ENCODE results near the gene NAPEPLD.
A peak's percentile ranks its signal among the peaks of the same experiment; 100 is the strongest.
"Not testable (repeated sequence)": the region's sequence is repeated elsewhere in the genome, so short reads cannot be mapped to it uniquely, and the experiment has no call there.

NAPEPLD gene

GRCh38 chr7:103106005-103106702, 42.7 kb downstream of the NAPEPLD start:
- no peak for DNase-seq

- no peak for DNase-seq
These were observed 47.4 kb downstream of the NAPEPLD start for GRCh38 chr7:103101543-103101942.

GRCh38 chr7:103100348-103100747, 48.6 kb downstream of the NAPEPLD start:
- no peak for DNase-seq

- DNase-seq, result no peak
These were observed 51.9 kb downstream of the NAPEPLD start for GRCh38 chr7:103097041-103097440.

- DNase-seq, result not testable (repeated sequence)
These were observed 53.3 kb downstream of the NAPEPLD start for GRCh38 chr7:103095558-103095957.

GRCh38 chr7:103094102-103094501, 54.8 kb downstream of the NAPEPLD start:
- DNase-seq, result peak in 1 of 5 experiments; percentile 35

- no peak for DNase-seq
These were observed 55.5 kb downstream of the NAPEPLD start for GRCh38 chr7:103093429-103093828.

- not testable (repeated sequence) for DNase-seq
These were observed 56.6 kb downstream of the NAPEPLD start for GRCh38 chr7:103092321-103092720.

GRCh38 chr7:103083210-103083609, 65.7 kb downstream of the NAPEPLD start:
- DNase-seq, result no peak

GRCh38 chr7:103082497-103082896, 66.4 kb downstream of the NAPEPLD start:
- peak in 1 of 5 experiments; percentile 9 for DNase-seq

GRCh38 chr7:103080923-103081322, 68.0 kb downstream of the NAPEPLD start:
- DNase-seq, result no peak

GRCh38 chr7:103079836-103080235, 69.1 kb downstream of the NAPEPLD start:
- no peak for DNase-seq

GRCh38 chr7:103078226-103078625, 70.7 kb downstream of the NAPEPLD start:
- not testable (repeated sequence) for DNase-seq

- DNase-seq, result no peak
These were observed 71.6 kb downstream of the NAPEPLD start for GRCh38 chr7:103077318-103077717.

- DNase-seq, result no peak
These were observed 72.1 kb downstream of the NAPEPLD start for GRCh38 chr7:103076764-103077163.

GRCh38 chr7:103075337-103075918, 73.5 kb downstream of the NAPEPLD start:
- peak in 4 of 5 experiments; percentile 34 to 82 (median 59) for DNase-seq

- peak; percentile 79 to 90 (median 87) for DNase-seq
These were observed 74.2 kb downstream of the NAPEPLD start, which contains the start of the genes ARMC10 and FBXL13 for GRCh38 chr7:103074519-103075336. ARMC10 (plus strand) TSS chr7:103075140; CDS start chr7:103075273, 133 bp downstream. FBXL13 (minus strand) TSS chr7:103074796.

GRCh38 chr7:103073989-103074518, 74.8 kb downstream of the NAPEPLD start:
- DNase-seq, result no peak

- DNase-seq, result no peak
These were observed 77.9 kb downstream of the NAPEPLD start for GRCh38 chr7:103071000-103071399.

GRCh38 chr7:103068414-103069403, 80.2 kb downstream of the NAPEPLD start:
- no peak for DNase-seq

- DNase-seq, result peak in 3 of 5 experiments; percentile 13 to 48 (median 30)
These were observed 83.2 kb downstream of the NAPEPLD start for GRCh38 chr7:103065667-103066066.

GRCh38 chr7:103063895-103064294, 85.0 kb downstream of the NAPEPLD start:
- no peak for DNase-seq
